Kidney (tissue), 14 donors: ENCODE measurements around the gene CCDC127. TPM values are rescaled to one million over a fixed set of nuclear protein-coding genes. Genes with fewer than 3 reads are reported as not detected.
A peak's percentile ranks its signal among the peaks of the same experiment; 100 is the strongest.

Experiments
- DNase-seq, 5 donors: peaks; one replicate each; pipeline ENCODE4 v3.0.0-alpha.2; 2013 to 2020
- FAIRE-seq: peaks from 2 replicates; lab custom pipeline; 2012; peaks lifted over from hg19 to GRCh38; lab: Jason Lieb, UNC
- H3K27ac ChIP-seq, 2 donors: one replicate each; pipeline ENCODE4 v1.7.0; 2013; ENCODE audit warnings: low read depth in 2 of 2, low read length in 2 of 2, inconsistent platforms in 1 of 2
- H3K27me3 ChIP-seq: one replicate; pipeline ENCODE4 v1.7.1; 2013; ENCODE audit warnings: low read length, inconsistent platforms; ENCODE audit not compliant: control insufficient read depth, insufficient read depth
- H3K36me3 ChIP-seq, 3 donors: one replicate each; pipeline versions ENCODE4 v1.7.0 to v1.7.1; 2013; ENCODE audit warnings: low read length in 3 of 3, control low read depth in 1 of 3, inconsistent platforms in 1 of 3; ENCODE audit not compliant: insufficient read depth in 3 of 3, control insufficient read depth in 2 of 3
- H3K4me1 ChIP-seq, 3 donors: one replicate each; pipeline versions ENCODE4 v1.7.0 to v1.7.1; 2013; ENCODE audit warnings: low read length in 3 of 3, inconsistent platforms in 1 of 3, low read depth in 1 of 3; ENCODE audit not compliant: control insufficient read depth in 2 of 3, insufficient read depth in 2 of 3
- H3K4me3 ChIP-seq, 3 donors: one replicate each; pipeline versions ENCODE4 v1.7.0 to v1.8.1; 2013; ENCODE audit warnings: low read length in 3 of 3, control low read depth in 1 of 3, inconsistent platforms in 1 of 3
- H3K9ac ChIP-seq, 3 donors: one replicate each; pipeline versions ENCODE4 v1.7.0 to v1.7.1; 2013; ENCODE audit warnings: low read length in 3 of 3, control low read depth in 1 of 3, inconsistent platforms in 1 of 3
- H3K9me3 ChIP-seq, 3 donors: one replicate each; pipeline versions ENCODE4 v1.7.0 to v1.7.1; 2013; ENCODE audit warnings: low read length in 3 of 3, control low read depth in 1 of 3, inconsistent platforms in 1 of 3; ENCODE audit not compliant: control insufficient read depth in 2 of 3, insufficient read depth in 1 of 3
- intact Hi-C: fragments of 100-400 bp; cut with DNase I; formaldehyde crosslinking; loops from one replicate; pipeline ENCODE4 v1.11.1; 2022
- polyA plus RNA-seq: library from polyadenylated mRNA; stranded (reverse); fragments of 350-450 nt; fragmentation: Illumina TruSeq; extraction: RNeasy Lipid Tissue Mini Kit (QIAGEN cat#74804); gene quantifications from one replicate; pipeline ENCODE4 v1.2.3, GENCODE V29; 2014; ENCODE audit warnings: low read depth, low replicate concordance; ENCODE audit not compliant: insufficient read depth
- total RNA-seq: library from RNA; stranded (reverse); fragmentation: NEBNext Ultra II Directional; extraction: Animal tissue kit (Norgen Biotek cat#: 25700); gene quantifications from one replicate; pipeline ENCODE4 v1.2.1, GENCODE V29; 2021
- TF ChIP-seq, protein P1 (sequence below): IDR thresholded peaks from 3 replicates; pipeline ENCODE4 v1.5.1; 2012; ENCODE audit warnings: mild to moderate bottlenecking, moderate library complexity, borderline replicate concordance; ENCODE audit not compliant: insufficient read depth; ENCODE audit errors: extremely low read depth
- donor health status: control.
- donor health status: control.
- donor health status: control.
- donor health status: control.
- donor health status: control.
- donor health status: DM: yes; HTN: yes; CAD: no.
- donor health status: Normal renal cell carcinoma (clear cell type).

Gene CCDC127
- total and polyA plus RNA-seq, 2 donors from 2014 or later: 3.2 to 5.9 TPM

- no peak overlapping the region for H3K4me3 ChIP-seq
- TF ChIP-seq, protein P1, sequence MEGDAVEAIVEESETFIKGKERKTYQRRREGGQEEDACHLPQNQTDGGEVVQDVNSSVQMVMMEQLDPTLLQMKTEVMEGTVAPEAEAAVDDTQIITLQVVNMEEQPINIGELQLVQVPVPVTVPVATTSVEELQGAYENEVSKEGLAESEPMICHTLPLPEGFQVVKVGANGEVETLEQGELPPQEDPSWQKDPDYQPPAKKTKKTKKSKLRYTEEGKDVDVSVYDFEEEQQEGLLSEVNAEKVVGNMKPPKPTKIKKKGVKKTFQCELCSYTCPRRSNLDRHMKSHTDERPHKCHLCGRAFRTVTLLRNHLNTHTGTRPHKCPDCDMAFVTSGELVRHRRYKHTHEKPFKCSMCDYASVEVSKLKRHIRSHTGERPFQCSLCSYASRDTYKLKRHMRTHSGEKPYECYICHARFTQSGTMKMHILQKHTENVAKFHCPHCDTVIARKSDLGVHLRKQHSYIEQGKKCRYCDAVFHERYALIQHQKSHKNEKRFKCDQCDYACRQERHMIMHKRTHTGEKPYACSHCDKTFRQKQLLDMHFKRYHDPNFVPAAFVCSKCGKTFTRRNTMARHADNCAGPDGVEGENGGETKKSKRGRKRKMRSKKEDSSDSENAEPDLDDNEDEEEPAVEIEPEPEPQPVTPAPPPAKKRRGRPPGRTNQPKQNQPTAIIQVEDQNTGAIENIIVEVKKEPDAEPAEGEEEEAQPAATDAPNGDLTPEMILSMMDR: no peak
- no peaks in the 10 kb centered on the region for H3K9me3 ChIP-seq
- DNase-seq: peak in 2 of 5 donors; percentile 15 to 43
- no peak overlapping the region for H3K27ac ChIP-seq
- H3K36me3 ChIP-seq: no peaks in the 10 kb centered on the region
- H3K27me3 ChIP-seq: no peaks in the 10 kb centered on the region
- H3K9ac ChIP-seq: no peak overlapping the region
- intact Hi-C loops: no loop called here
- no peaks in the 10 kb centered on the region for H3K4me1 ChIP-seq
- FAIRE-seq: no peak
These were observed 63.7 kb downstream of the CCDC127 start for GRCh38 chr5:154236-154635.

DNA sequence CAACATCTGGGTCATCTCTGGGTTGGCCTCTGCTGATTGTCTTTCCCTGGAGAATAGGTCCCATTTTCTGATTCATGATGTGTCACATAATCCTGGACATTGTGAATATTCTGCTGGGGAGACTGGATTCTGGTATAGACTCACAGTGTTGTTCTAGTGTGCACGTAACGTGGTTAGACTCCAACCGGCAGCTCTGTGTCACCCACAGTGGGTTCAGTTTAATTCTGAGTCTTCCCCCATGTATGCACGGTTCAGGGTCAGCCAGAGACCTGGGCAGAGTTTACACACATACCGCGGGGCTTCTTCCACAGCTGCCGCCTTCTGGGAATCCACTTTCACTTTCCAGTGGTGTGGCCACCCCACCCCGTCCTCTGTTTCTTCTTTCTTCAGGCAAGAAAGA lies 64.7 kb downstream of the CCDC127 start:
- TF ChIP-seq, protein P1: no peak
- no peak overlapping the region for H3K4me3 ChIP-seq
- no peaks in the 10 kb centered on the region for H3K36me3 ChIP-seq
- H3K27ac ChIP-seq: no peak overlapping the region
- intact Hi-C loops: no loop called here
- no peaks in the 10 kb centered on the region for H3K4me1 ChIP-seq
- H3K9me3 ChIP-seq: peaks cover 0 to 6% (median 0%) of the 10 kb centered on the region in 3 donors
- DNase-seq (peak in 1 of 5 donors; percentile 30), FAIRE-seq (no peak)
- H3K9ac ChIP-seq: no peak overlapping the region
- H3K27me3 ChIP-seq: no peaks in the 10 kb centered on the region

DNA sequence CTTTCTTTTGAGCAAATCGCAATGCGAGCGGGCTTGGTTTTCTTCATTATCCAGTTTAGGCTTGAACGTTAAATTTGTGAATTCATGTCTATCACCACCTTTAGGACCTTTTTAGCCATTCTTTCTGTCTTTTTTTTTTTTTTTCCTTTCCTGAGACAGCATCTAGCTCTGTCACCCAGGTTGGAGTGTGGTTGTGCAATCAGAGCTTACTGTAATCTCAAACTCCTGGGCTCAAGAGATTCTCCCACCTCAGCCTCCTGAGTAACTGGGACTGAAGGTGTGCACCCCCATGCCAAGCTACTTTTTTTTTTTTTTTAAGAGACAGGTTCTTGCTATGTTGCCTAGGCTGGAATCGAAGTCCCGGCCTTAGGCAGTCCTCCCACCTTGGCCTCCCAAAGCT lies 65.9 kb downstream of the CCDC127 start:
- no peak for DNase-seq
- TF ChIP-seq, protein P1: no peak
- Histone ChIP-seq H3K36me3 (no peaks in the 10 kb centered on the region), H3K27me3 (no peaks in the 10 kb centered on the region), H3K4me3 (no peak overlapping the region), H3K9me3 (peaks cover 0 to 16% (median 9%) of the 10 kb centered on the region in 3 donors), H3K9ac (no peak overlapping the region), H3K27ac (no peak overlapping the region), H3K4me1 (no peaks in the 10 kb centered on the region)
- FAIRE-seq: no peak
- intact Hi-C loops: no loop called here

DNA sequence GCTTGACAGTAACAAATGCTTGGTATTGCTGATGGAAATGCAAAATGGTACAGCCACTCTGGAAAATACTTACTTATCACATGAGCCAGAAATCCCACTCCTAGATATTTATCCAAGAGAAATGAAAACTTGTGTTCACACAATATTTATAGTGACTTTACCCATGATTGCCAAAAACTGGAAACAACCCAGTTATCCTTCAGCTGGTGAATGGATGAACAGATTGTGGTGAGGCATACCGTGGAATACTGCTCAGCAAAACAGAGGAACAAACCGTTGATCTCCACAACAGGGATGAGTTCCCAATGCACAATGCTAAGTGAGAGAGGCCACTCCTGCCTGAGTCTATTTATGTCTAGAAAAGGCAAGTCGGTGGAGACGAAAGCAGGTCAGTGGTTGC lies 67.2 kb downstream of the CCDC127 start:
- Histone ChIP-seq H3K4me1 (no peaks in the 10 kb centered on the region), H3K9me3 (peaks cover 0 to 23% (median 9%) of the 10 kb centered on the region in 3 donors), H3K4me3 (no peak overlapping the region), H3K36me3 (no peaks in the 10 kb centered on the region), H3K27me3 (no peaks in the 10 kb centered on the region), H3K27ac (no peak overlapping the region), H3K9ac (no peak overlapping the region)
- intact Hi-C loops: no loop called here
- TF ChIP-seq, protein P1: no peak
- DNase-seq (no peak), FAIRE-seq (no peak)
